ENCODE results near the gene WFDC10B.
"Not testable (repeated sequence)": the region's sequence is repeated elsewhere in the genome, so short reads cannot be mapped to it uniquely, and the experiment has no call there.

The WFDC10B gene

DNA sequence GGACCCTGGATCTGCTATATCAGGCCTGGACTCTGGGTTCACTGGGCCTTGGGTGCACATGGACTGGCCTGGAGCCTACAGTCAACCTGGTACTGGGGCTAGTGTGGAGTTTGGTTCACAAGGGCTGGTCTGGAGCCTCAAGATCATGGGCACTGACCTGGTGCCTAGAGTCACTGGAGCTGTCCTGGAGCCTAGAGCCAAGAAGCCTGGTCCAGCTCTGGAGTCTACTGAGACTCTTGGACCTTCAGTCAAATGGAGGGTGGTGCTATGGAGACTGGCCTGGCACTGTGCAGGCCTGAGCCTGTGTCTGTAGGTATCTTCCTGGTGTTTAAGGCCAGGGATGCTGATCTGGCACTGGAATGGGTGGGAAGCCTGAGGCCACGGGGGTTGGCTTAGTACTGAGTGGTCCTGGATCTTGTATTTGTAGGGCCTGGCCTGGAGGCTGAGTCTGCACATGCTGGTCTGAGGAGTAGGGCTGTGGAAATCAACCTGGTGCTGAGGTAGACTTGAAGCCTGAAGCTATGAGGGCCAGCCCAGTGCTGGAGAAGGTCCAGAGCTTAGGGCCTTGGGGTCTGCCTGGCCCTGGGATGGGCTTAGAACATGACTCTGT, 57.3 kb downstream of the WFDC10B start:
- no peak for DNase-seq

- no peak for DNase-seq
Measured at GRCh38 chr20:45646875-45647274, 57.9 kb downstream of the WFDC10B start.

GRCh38 chr20:45645869-45646268, 59.0 kb downstream of the WFDC10B start:
- not testable (repeated sequence) for DNase-seq

DNA sequence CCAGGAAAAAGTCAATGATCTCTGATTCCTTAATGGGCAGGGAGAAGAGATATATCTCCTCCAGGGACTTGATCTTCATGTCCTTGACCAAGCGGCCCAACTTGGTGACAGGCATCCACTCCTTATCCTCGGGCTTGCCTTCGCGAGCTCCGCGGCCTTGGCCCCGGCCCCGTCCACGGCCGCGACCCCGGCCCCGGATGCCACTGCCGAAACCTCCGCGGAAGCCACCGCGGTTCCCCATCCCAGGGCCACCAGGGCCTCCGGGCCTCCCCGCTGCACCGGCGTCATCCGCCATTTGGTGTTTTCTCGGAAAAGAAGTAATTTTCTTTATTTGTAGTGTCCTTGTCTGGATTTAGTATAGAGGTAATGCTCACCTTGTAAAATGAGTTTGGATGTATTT, 63.7 kb downstream of the WFDC10B start:
- not testable (repeated sequence) for DNase-seq

- no peak for DNase-seq
Measured at GRCh38 chr20:45639687-45640086, 65.1 kb downstream of the WFDC10B start.

DNA sequence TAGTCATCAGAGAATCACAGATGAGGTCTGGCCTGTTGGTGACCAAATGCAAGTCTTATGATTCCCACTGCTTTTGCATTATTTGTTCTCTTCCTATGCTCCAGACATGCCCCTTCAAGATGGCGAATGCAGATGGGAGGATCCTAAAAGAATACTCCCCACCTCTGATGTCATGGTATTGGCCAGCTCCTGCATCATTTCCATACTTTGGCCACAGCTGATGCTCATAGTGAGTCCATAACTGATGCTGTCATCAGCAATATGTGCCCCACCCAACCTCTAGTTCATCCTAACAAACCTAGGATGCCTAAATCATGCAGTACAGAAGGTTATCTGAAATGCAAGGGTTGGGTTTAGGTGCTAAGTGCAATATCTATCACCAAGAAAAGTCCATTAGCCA, 68.3 kb downstream of the WFDC10B start:
- no peak for DNase-seq

All from fibroblast of skin of abdomen (primary cell).